H1 (cell line): ENCODE data around the gene NHLRC2.

Experiments used
- CTCF ChIP-seq, 3 experiments: IDR thresholded peaks; 1 replicate in 2 of 3; 2 replicates in 1 of 3; pipeline versions ENCODE4 v1.5.1 to v1.6.1; 2011; ENCODE audit warnings: low read length in 3 of 3, mild to moderate bottlenecking in 3 of 3, inconsistent platforms in 2 of 3, low read depth in 1 of 3, moderate library complexity in 1 of 3; ENCODE audit not compliant: insufficient read depth in 1 of 3; ENCODE audit errors: control extremely low read depth in 1 of 3
- RXRA ChIP-seq: IDR thresholded peaks from 2 replicates; pipeline ENCODE4 v1.6.1; 2011; ENCODE audit warnings: low read depth, mild to moderate bottlenecking, low read length, moderate library complexity; ENCODE audit not compliant: insufficient read depth
- USF2 ChIP-seq: IDR thresholded peaks from 2 replicates; pipeline ENCODE4 v1.6.1; 2011; ENCODE audit warnings: low read length, improper control_type of control experiment

GRCh38 chr10:113854013-113854760, at the start of gene NHLRC2, which contains the start of gene DCLRE1A:
- TF ChIP-seq CTCF (IDR thresholded peaks at IDR 0.05; ENCODE audit: control extremely low read depth in 1 of 3, insufficient read depth in 1 of 3, low read depth in 1 of 3, low read length in 3 of 3) (no peak), USF2 (no peak), RXRA (no peak)
